A673 (cell line): ENCODE data around the gene COL13A1.

Source experiments
- CTCF ChIP-seq: fragments of 300-800, 200-600 bp; sonication (generic); conservative IDR thresholded peaks from 2 replicates; pipeline ENCODE4 v1.5.1; 2017; ENCODE audit warnings: low read depth, mild to moderate bottlenecking, antibody characterized with exemption, low read length, moderate library complexity, mixed read lengths
- EZH2 ChIP-seq: fragments of 200-600 bp; sonication (generic); IDR thresholded peaks from 2 replicates; pipeline ENCODE4 v1.6.1; 2017; ENCODE audit warnings: borderline replicate concordance, low read depth, mild to moderate bottlenecking, mixed read lengths, antibody characterized with exemption, low read length; ENCODE audit not compliant: poor library complexity, severe bottlenecking

- no peak for TF ChIP-seq EZH2
- no peak for TF ChIP-seq CTCF
These were observed 33.9 kb upstream of the COL13A1 start for GRCh38 chr10:69767793-69768192.
